Measurements from ENCODE around the gene ZDHHC12.

GRCh38 chr9:128703616-128704355 lies 20.1 kb downstream of the ZDHHC12 start:
- no peak for TF ChIP-seq EZH2 (IDR thresholded peaks at IDR 0.05)
- no peak for TF ChIP-seq POLR2AphosphoS5 (IDR thresholded peaks at IDR 0.05; ENCODE audit: borderline replicate concordance, low read depth, low read length)

Measured in SK-N-MC (cell line).